HCT116 (cell line): ENCODE results near the gene SPATA3. TPM values are rescaled to one million over a fixed set of nuclear protein-coding genes. Genes with fewer than 3 reads are reported as not detected.
A peak's percentile ranks its signal among the peaks of the same experiment; 100 is the strongest.

Experiments used
- ATAC-seq: fragments of 200-7000 bp; cut with Tn5 transposase; 2 replicates; pipeline ENCODE4 v1.9.1; 2020; ENCODE audit warnings: mild to moderate bottlenecking, moderate library complexity
- BruUV-seq: library from RNA; stranded (reverse); fragments of 400-500 nt; replicated peaks from 2 replicates; lab custom pipeline; 2021; lab: Mats Ljungman, UMichigan
- CTCF ChIA-PET: fragments of 300-600 bp; sonication (Branson Sonifier 250); formaldehyde crosslinking; loops from one replicate; lab custom pipeline; 2021; ENCODE audit warnings: antibody characterized with exemption; lab: Charles Lee
- POLR2A ChIA-PET: fragments of 300-600, 350-600 bp; sonication (Branson Sonifier 250); formaldehyde crosslinking; loops from one replicate; lab custom pipeline; 2021; ENCODE audit warnings: antibody characterized with exemption; lab: Charles Lee
- RAD21 ChIA-PET, 2 experiments: fragments of 300-600 bp; sonication (Branson Sonifier 250); formaldehyde crosslinking; loops; one replicate each; lab custom pipeline; 2023; ENCODE audit warnings: low total read pairs in 2 of 2; ENCODE audit not compliant: uncharacterized antibody in 2 of 2, unreplicated experiment in 2 of 2, low non-redundant PET in 1 of 2; lab: Charles Lee
- DNase-seq: peaks from one replicate; pipeline ENCODE4 v3.0.0-alpha.2; 2010; ENCODE audit warnings: low read depth, low spot score
- H2AFZ ChIP-seq: fragments of 200-600 bp; shearing (Covaris generic), sonication (generic); 2 replicates; pipeline ENCODE4 v1.6.1; 2017; ENCODE audit warnings: low read depth, mixed run types, mixed read lengths, antibody characterized with exemption, low read length; ENCODE audit not compliant: poor library complexity, severe bottlenecking
- H3K27ac ChIP-seq: 2 replicates; pipeline ENCODE4 v1.5.1; 2012; ENCODE audit warnings: low read depth, low read length
- H3K27me3 ChIP-seq: fragments of 200-600 bp; sonication (generic); 2 replicates; pipeline ENCODE4 v1.6.1; 2016; ENCODE audit warnings: mixed run types, low read length, mixed read lengths; ENCODE audit not compliant: insufficient read depth
- H3K36me3 ChIP-seq, 2 experiments: fragments of 200-500 bp in 1 of 2; fragments of 200-600 bp in 1 of 2; sonication (Bioruptor generic) in 1 of 2; sonication (generic) in 1 of 2; 2 replicates each; pipeline versions ENCODE4 v1.5.1 to v1.6.1; 2014 to 2016; ENCODE audit warnings: low read length in 2 of 2, inconsistent platforms in 1 of 2, mixed read lengths in 1 of 2, mixed run types in 1 of 2; ENCODE audit not compliant: insufficient read depth in 2 of 2, control insufficient read depth in 1 of 2
- H3K4me1 ChIP-seq, 2 experiments: fragments of 200-600 bp in 1 of 2; sonication (generic) in 1 of 2; 2 replicates each; pipeline versions ENCODE4 v1.5.1 to v1.6.1; 2012 to 2017; ENCODE audit warnings: low read length in 2 of 2, inconsistent platforms in 1 of 2, mild to moderate bottlenecking in 1 of 2, mixed read lengths in 1 of 2, mixed run types in 1 of 2, moderate library complexity in 1 of 2; ENCODE audit not compliant: insufficient read depth in 2 of 2, control insufficient read depth in 1 of 2
- H3K4me2 ChIP-seq: fragments of 200-600 bp; sonication (generic); 2 replicates; pipeline ENCODE4 v1.6.1; 2017; ENCODE audit warnings: mixed run types, low read length, mixed read lengths
- H3K4me3 ChIP-seq, 2 experiments: fragments of 200-600 bp in 1 of 2; sonication (generic) in 1 of 2; replicated peaks in 1 of 2; 2 replicates each; pipeline ENCODE4 v1.5.1; 2011 to 2016; ENCODE audit warnings: low read length in 2 of 2, control low read depth in 1 of 2, low read depth in 1 of 2, mild to moderate bottlenecking in 1 of 2, mixed read lengths in 1 of 2, mixed run types in 1 of 2
- H3K79me2 ChIP-seq: fragments of 200-600 bp; sonication (generic); 2 replicates; pipeline ENCODE4 v1.6.1; 2017; ENCODE audit warnings: mild to moderate bottlenecking, mixed run types, low read length, moderate library complexity, mixed read lengths; ENCODE audit not compliant: insufficient read depth
- H3K9ac ChIP-seq: fragments of 200-600 bp; sonication (generic); 2 replicates; pipeline ENCODE4 v1.6.1; 2016; ENCODE audit warnings: low read length, mixed read lengths
- H3K9me2 ChIP-seq: fragments of 200-600 bp; sonication (generic), shearing (Covaris generic); 2 replicates; pipeline ENCODE4 v1.6.1; 2017; ENCODE audit warnings: mixed run types, mild to moderate bottlenecking, moderate library complexity; ENCODE audit not compliant: insufficient read depth
- H3K9me3 ChIP-seq, 2 experiments: fragments of 200-500 bp in 1 of 2; fragments of 200-600 bp in 1 of 2; sonication (Bioruptor generic) in 1 of 2; sonication (generic) in 1 of 2; 2 replicates each; pipeline ENCODE4 v1.6.1; 2014 to 2017; ENCODE audit warnings: low read length in 2 of 2, mixed read lengths in 2 of 2, inconsistent platforms in 1 of 2, low read depth in 1 of 2, mild to moderate bottlenecking in 1 of 2, mixed run types in 1 of 2, moderate library complexity in 1 of 2; ENCODE audit not compliant: control insufficient read depth in 1 of 2, insufficient read depth in 1 of 2
- H4K20me1 ChIP-seq: fragments of 200-600 bp; sonication (generic), shearing (Covaris generic); 2 replicates; pipeline ENCODE4 v1.6.1; 2017; ENCODE audit warnings: mixed run types, mild to moderate bottlenecking, moderate library complexity; ENCODE audit not compliant: insufficient read depth
- CEBPB ChIP-seq: IDR thresholded peaks from 2 replicates; pipeline ENCODE4 v1.6.1; 2012; ENCODE audit warnings: low read depth
- CTCF ChIP-seq, 3 experiments: fragments of 200-600 bp in 1 of 3; sonication (generic) in 1 of 3; IDR thresholded peaks in 2 of 3; conservative IDR thresholded peaks in 1 of 3; 2 replicates each; pipeline ENCODE4 v1.5.1; 2012 to 2017; ENCODE audit warnings: low read depth in 2 of 3, low read length in 2 of 3, antibody characterized with exemption in 1 of 3, borderline replicate concordance in 1 of 3, control low read depth in 1 of 3, mild to moderate bottlenecking in 1 of 3, mixed read lengths in 1 of 3, mixed run types in 1 of 3, moderate library complexity in 1 of 3; ENCODE audit not compliant: insufficient read depth in 1 of 3
- EGR1 ChIP-seq: IDR thresholded peaks from 2 replicates; pipeline ENCODE4 v1.6.1; 2012; ENCODE audit warnings: low read depth
- ELF1 ChIP-seq: IDR thresholded peaks from 2 replicates; pipeline ENCODE4 v1.6.1; 2012; ENCODE audit warnings: low read depth, borderline replicate concordance
- EZH2 ChIP-seq: fragments of 200-600 bp; sonication (generic); IDR thresholded peaks from 2 replicates; pipeline ENCODE4 v1.6.1; 2017; ENCODE audit warnings: antibody characterized with exemption, mixed run types
- EZH2phosphoT487 ChIP-seq: fragments of 200-600 bp; IDR thresholded peaks from 2 replicates; pipeline ENCODE4 v1.6.1; 2018; ENCODE audit warnings: antibody characterized with exemption, borderline replicate concordance
- FOSL1 ChIP-seq: IDR thresholded peaks from 2 replicates; pipeline ENCODE4 v1.6.1; 2012; ENCODE audit warnings: low read depth
- JUND ChIP-seq: IDR thresholded peaks from 2 replicates; pipeline ENCODE4 v1.6.1; 2012
- POLR2A ChIP-seq: IDR thresholded peaks from 2 replicates; pipeline ENCODE4 v1.7.0; 2011; ENCODE audit warnings: borderline replicate concordance; ENCODE audit not compliant: insufficient read depth, insufficient read length; ENCODE audit errors: extremely low read depth
- RAD21 ChIP-seq: IDR thresholded peaks from 2 replicates; pipeline ENCODE4 v1.6.1; 2012; ENCODE audit warnings: low read depth, mild to moderate bottlenecking
- SIN3A ChIP-seq: IDR thresholded peaks from 2 replicates; pipeline ENCODE4 v1.6.1; 2012; ENCODE audit warnings: low read depth
- TCF7L2 ChIP-seq: IDR thresholded peaks from 2 replicates; pipeline ENCODE4 v1.7.0; 2011; ENCODE audit warnings: borderline replicate concordance, inconsistent platforms; ENCODE audit not compliant: insufficient read depth, insufficient read length; ENCODE audit errors: extremely low read depth
- ZBTB33 ChIP-seq: IDR thresholded peaks from 2 replicates; pipeline ENCODE4 v1.6.1; 2011; ENCODE audit warnings: mild to moderate bottlenecking, low read length, moderate library complexity; ENCODE audit not compliant: insufficient replicate concordance; ENCODE audit errors: extremely low read depth
- ZFX ChIP-seq: fragments of 450-650 bp; IDR thresholded peaks from 2 replicates; pipeline ENCODE4 v1.6.1; 2017
- intact Hi-C: fragments of 100-400 bp; cut with micrococcal nuclease; formaldehyde crosslinking; loops from 2 replicates; pipeline ENCODE4 v1.10.0; 2022
- total RNA-seq: library from RNA; stranded (reverse); gene quantifications from one replicate; pipeline ENCODE4 v1.2.1, GENCODE V29; 2021; ENCODE audit not compliant: unreplicated experiment

Gene SPATA3
- total RNA-seq, 1 experiment from 2014 or later = not detected

GRCh38 chr2:231052494-231053451 is 56.9 kb downstream of the SPATA3 start (continued):
- TF ChIP-seq ZBTB33 (no peak), ZFX (peak; percentile 47; the same call in 1 of the 2 replicates)

GRCh38 chr2:231053846-231054245 is 57.9 kb downstream of the SPATA3 start:
- no peak for TF ChIP-seq RAD21
- TF ChIP-seq ZFX = no peak
- TF ChIP-seq CTCF (IDR thresholded peaks at IDR 0.05 in 2 of 3, conservative IDR thresholded peaks at IDR 0.05 in 1 of 3; ENCODE audit: borderline replicate concordance in 1 of 3, insufficient read depth in 1 of 3, low read depth in 2 of 3, low read length in 2 of 3) = no peak
- no peak for TF ChIP-seq EGR1
- no peak for TF ChIP-seq ZBTB33
- TF ChIP-seq SIN3A = no peak
- TF ChIP-seq FOSL1 = no peak
- no peak for TF ChIP-seq EZH2phosphoT487
- TF ChIP-seq POLR2A = no peak
- no peak for TF ChIP-seq ELF1
- TF ChIP-seq JUND = no peak
- no peak for TF ChIP-seq TCF7L2
- no peak for TF ChIP-seq CEBPB
- no peak for TF ChIP-seq EZH2
- ChIA-PET RAD21 (no interaction called here), POLR2A (no interaction called here), CTCF (interaction anchor here (1.6 kb wide), 1 partner anchor 10 kb away, joined by 10 read pairs; no protein-coding TSS in a partner anchor)
- no peak for ATAC-seq
- H4K20me1 ChIP-seq = no peaks in the 10 kb centered on the region
- H3K9ac ChIP-seq = no peak overlapping the region
- H3K27me3 ChIP-seq = no peaks in the 10 kb centered on the region
- DNase-seq = no peak
- H3K79me2 ChIP-seq = peaks cover 22% of the 10 kb centered on the region
- H3K4me2 ChIP-seq = no peak overlapping the region
- H3K27ac ChIP-seq = no peak overlapping the region
- H3K4me1 ChIP-seq = peaks cover 14 to 34% of the 10 kb centered on the region in 2 experiments
- no peak overlapping the region for H2AFZ ChIP-seq
- no peaks in the 10 kb centered on the region for H3K36me3 ChIP-seq
- intact Hi-C loops = loop anchor here (1.0 kb wide), 2 partner anchors 152 to 230 kb away; no protein-coding TSS in a partner anchor
- H3K9me3 ChIP-seq = no peaks in the 10 kb centered on the region
- BruUV-seq = no TSS peak
- H3K9me2 ChIP-seq = no peaks in the 10 kb centered on the region
- H3K4me3 ChIP-seq = no peak overlapping the region
